Measurements from ENCODE around the gene BTBD9. TPM values are rescaled to one million over a fixed set of nuclear protein-coding genes. Genes with fewer than 3 reads are reported as not detected.

The BTBD9 gene
- total RNA-seq, 1 donor from 2014 or later = 18.1 TPM

DNA sequence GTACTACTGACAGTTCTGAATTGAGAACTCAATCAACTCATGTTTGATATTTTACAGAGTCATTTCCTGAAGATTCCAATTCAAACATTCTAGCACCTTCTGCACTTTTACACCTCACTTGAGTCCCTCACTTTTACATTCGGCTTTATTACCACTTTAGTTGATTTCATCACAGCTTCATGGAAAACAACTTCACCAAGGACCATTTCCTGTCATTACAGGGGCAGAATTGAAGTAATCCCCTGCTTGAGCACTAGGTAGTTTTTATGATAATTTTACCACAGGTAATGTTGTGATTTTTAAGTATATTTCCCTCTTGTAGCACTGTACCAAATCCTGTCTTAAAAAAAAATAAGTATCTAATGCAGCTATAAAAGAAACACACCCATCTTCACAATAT is 312.9 kb downstream of the BTBD9 start:
- Mint-ChIP-seq H3K4me3 (ENCODE audit: unreplicated experiment) (no peak overlapping the region), H3K9me3 (ENCODE audit: unreplicated experiment) (no peaks in the 10 kb centered on the region)
- TF ChIP-seq, protein P1, sequence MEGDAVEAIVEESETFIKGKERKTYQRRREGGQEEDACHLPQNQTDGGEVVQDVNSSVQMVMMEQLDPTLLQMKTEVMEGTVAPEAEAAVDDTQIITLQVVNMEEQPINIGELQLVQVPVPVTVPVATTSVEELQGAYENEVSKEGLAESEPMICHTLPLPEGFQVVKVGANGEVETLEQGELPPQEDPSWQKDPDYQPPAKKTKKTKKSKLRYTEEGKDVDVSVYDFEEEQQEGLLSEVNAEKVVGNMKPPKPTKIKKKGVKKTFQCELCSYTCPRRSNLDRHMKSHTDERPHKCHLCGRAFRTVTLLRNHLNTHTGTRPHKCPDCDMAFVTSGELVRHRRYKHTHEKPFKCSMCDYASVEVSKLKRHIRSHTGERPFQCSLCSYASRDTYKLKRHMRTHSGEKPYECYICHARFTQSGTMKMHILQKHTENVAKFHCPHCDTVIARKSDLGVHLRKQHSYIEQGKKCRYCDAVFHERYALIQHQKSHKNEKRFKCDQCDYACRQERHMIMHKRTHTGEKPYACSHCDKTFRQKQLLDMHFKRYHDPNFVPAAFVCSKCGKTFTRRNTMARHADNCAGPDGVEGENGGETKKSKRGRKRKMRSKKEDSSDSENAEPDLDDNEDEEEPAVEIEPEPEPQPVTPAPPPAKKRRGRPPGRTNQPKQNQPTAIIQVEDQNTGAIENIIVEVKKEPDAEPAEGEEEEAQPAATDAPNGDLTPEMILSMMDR (IDR thresholded peaks at IDR 0.05) = no peak

DNA sequence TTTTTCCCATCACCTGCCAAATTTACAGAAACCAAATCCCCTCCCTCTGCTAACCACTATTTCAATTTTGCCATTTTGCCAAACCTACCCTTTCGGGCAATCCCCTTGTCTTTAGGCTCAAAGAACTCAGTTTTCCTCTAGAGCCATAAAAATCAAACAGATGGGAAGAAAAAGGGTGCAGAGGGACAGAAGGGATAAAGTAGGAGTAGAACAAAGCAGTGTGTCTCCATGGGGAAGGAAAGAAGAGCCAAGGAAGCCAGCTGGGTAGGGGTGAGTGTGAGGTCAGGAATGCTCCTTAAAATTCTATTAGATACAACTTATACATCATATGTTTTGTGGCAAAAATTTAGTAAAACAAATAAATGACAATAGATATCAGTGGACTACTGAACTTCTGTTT is 316.5 kb downstream of the BTBD9 start:
- TF ChIP-seq, protein P1 (IDR thresholded peaks at IDR 0.05) = no peak
- H3K36me3 Mint-ChIP-seq (ENCODE audit: unreplicated experiment) = no peaks in the 10 kb centered on the region

More for the DNA sequence above, 312.9 kb downstream of the BTBD9 start:
- no peaks in the 10 kb centered on the region for H3K4me1 Mint-ChIP-seq (ENCODE audit: unreplicated experiment)
- no peaks in the 10 kb centered on the region for H3K36me3 Mint-ChIP-seq (ENCODE audit: unreplicated experiment)
- H3K27ac Mint-ChIP-seq (ENCODE audit: unreplicated experiment) = no peak overlapping the region
- DNase-seq (ENCODE audit: extremely low spot score, unreplicated experiment) = no peak
- H3K27me3 Mint-ChIP-seq (ENCODE audit: unreplicated experiment) = no peaks in the 10 kb centered on the region

DNA sequence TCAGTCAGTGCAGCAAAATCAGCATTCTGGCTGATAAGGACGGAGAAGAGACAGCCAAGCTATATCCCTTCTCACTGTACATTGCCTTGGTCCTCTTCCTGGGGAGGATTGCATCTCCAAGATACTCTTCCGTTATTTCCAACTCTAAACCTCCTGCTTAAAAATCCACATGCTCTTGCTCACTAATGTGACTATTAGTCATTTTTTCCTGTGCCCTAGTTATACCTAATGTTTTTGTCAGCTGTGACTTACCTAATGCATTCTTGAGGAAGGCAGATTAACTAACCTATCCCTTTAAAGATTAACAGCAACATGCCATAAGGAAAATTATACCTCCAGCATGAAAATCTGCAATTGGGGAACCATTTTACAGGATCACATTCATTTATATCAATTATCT is 317.6 kb downstream of the BTBD9 start:
- peaks cover 8% of the 10 kb centered on the region for H3K4me1 Mint-ChIP-seq (ENCODE audit: unreplicated experiment)
- TF ChIP-seq, protein P1 (IDR thresholded peaks at IDR 0.05) = no peak
- H3K36me3 Mint-ChIP-seq (ENCODE audit: unreplicated experiment) = no peaks in the 10 kb centered on the region
- no peak overlapping the region for H3K4me3 Mint-ChIP-seq (ENCODE audit: unreplicated experiment)
- DNase-seq (ENCODE audit: extremely low spot score, unreplicated experiment) = no peak
- H3K27me3 Mint-ChIP-seq (ENCODE audit: unreplicated experiment) = no peaks in the 10 kb centered on the region
- H3K9me3 Mint-ChIP-seq (ENCODE audit: unreplicated experiment) = no peaks in the 10 kb centered on the region
- H3K27ac Mint-ChIP-seq (ENCODE audit: unreplicated experiment) = no peak overlapping the region

More for the DNA sequence above, 316.5 kb downstream of the BTBD9 start:
- H3K27me3 Mint-ChIP-seq (ENCODE audit: unreplicated experiment) = no peaks in the 10 kb centered on the region
- H3K9me3 Mint-ChIP-seq (ENCODE audit: unreplicated experiment) = no peaks in the 10 kb centered on the region
- H3K4me1 Mint-ChIP-seq (ENCODE audit: unreplicated experiment) = peaks cover 8% of the 10 kb centered on the region
- no peak overlapping the region for H3K27ac Mint-ChIP-seq (ENCODE audit: unreplicated experiment)
- no peak for DNase-seq (ENCODE audit: extremely low spot score, unreplicated experiment)
- no peak overlapping the region for H3K4me3 Mint-ChIP-seq (ENCODE audit: unreplicated experiment)

DNA sequence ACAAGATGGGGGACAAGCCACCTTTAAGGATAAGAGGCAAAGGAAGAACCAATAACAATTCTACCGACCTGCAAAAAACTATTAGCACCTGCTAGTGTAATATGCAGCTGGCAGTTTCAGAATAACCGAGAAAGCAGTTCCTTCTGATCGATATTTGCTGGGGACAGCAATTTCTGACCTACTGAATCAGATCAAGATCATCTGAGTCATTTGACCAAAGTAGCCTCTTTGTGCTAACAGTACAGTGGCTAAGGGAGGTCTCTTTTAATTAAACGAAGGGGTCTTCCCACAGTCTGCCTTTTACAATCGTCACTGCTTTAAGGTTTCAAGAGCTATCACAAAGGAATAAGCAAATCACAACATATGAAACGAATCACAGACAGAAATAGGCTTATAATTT is 318.9 kb downstream of the BTBD9 start:
- Mint-ChIP-seq H3K4me3 (ENCODE audit: unreplicated experiment) (no peak overlapping the region), H3K27me3 (ENCODE audit: unreplicated experiment) (no peaks in the 10 kb centered on the region), H3K36me3 (ENCODE audit: unreplicated experiment) (no peaks in the 10 kb centered on the region), H3K9me3 (ENCODE audit: unreplicated experiment) (no peaks in the 10 kb centered on the region), H3K4me1 (ENCODE audit: unreplicated experiment) (peaks cover 8% of the 10 kb centered on the region), H3K27ac (ENCODE audit: unreplicated experiment) (no peak overlapping the region)
- DNase-seq (ENCODE audit: extremely low spot score, unreplicated experiment) = no peak
- TF ChIP-seq, protein P1 (IDR thresholded peaks at IDR 0.05) = no peak

DNA sequence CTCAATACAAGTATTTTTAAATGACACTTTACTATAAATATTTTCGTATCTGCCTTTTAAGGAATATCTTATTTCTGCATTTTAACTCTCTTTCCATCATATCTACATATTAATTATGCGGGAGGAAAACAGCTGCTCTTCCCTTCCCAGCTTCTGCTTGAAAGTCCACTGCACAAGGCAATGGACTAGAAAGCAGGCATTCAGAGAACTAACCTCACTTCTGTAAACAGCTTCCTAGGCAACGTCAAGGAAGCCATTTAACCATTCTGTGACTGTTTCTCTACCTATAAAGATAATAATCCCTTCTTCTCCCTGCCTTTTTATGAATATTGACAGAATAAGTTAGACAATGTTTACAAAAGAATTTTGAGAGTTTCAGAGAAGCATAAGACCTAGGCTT is 319.4 kb downstream of the BTBD9 start:
- peaks cover 12% of the 10 kb centered on the region for H3K4me1 Mint-ChIP-seq (ENCODE audit: unreplicated experiment)

More for the DNA sequence above, 319.4 kb downstream of the BTBD9 start:
- H3K36me3 Mint-ChIP-seq (ENCODE audit: unreplicated experiment) = no peaks in the 10 kb centered on the region
- H3K27me3 Mint-ChIP-seq (ENCODE audit: unreplicated experiment) = no peaks in the 10 kb centered on the region
- TF ChIP-seq, protein P1 (IDR thresholded peaks at IDR 0.05) = no peak
- no peak overlapping the region for H3K4me3 Mint-ChIP-seq (ENCODE audit: unreplicated experiment)
- no peak for DNase-seq (ENCODE audit: extremely low spot score, unreplicated experiment)
- no peak overlapping the region for H3K27ac Mint-ChIP-seq (ENCODE audit: unreplicated experiment)
- H3K9me3 Mint-ChIP-seq (ENCODE audit: unreplicated experiment) = no peaks in the 10 kb centered on the region

Measured in osteocyte (in vitro differentiated cells).